K562 (cell line): Measurements from ENCODE around the gene RAI14. TPM values are rescaled to one million over a fixed set of nuclear protein-coding genes. Genes with fewer than 3 reads are reported as not detected.

Experiments
- ARID1B ChIP-seq: fragments of 450-650 bp; IDR thresholded peaks from 2 replicates; pipeline ENCODE4 v1.6.1; 2016; ENCODE audit warnings: antibody characterized with exemption, mild to moderate bottlenecking, inconsistent platforms
- CHD2 ChIP-seq: IDR thresholded peaks from 2 replicates; pipeline ENCODE4 v1.6.1; 2011; ENCODE audit warnings: low read depth, low read length
- CREB3 ChIP-seq: fragments of 450-650 bp; conservative IDR thresholded peaks from 2 replicates; pipeline ENCODE4 v1.6.1; 2016; ENCODE audit warnings: missing genetic modification characterization, low read depth, mild to moderate bottlenecking, missing compliant biosample characterization, moderate library complexity
- HDAC2 ChIP-seq: fragments of 450-650 bp; IDR thresholded peaks from 2 replicates; pipeline ENCODE4 v1.6.1; 2016; ENCODE audit warnings: mild to moderate bottlenecking
- HNRNPL ChIP-seq: fragments of 200-400 bp; formaldehyde crosslinking; IDR thresholded peaks from 2 replicates; pipeline ENCODE4 v1.6.1; 2017; ENCODE audit warnings: low read depth, mild to moderate bottlenecking, low read length
- JUND ChIP-seq, 2 experiments: IDR thresholded peaks; 2 replicates in 1 of 2; 3 replicates in 1 of 2; pipeline ENCODE4 v1.6.1; 2011; ENCODE audit warnings: borderline replicate concordance in 2 of 2, low read depth in 2 of 2, low read length in 2 of 2, improper control_type of control experiment in 1 of 2, missing biosample characterization in 1 of 2, missing genetic modification characterization in 1 of 2, missing genetic modification reagents in 1 of 2
- L3MBTL2 ChIP-seq: fragments of 450-650 bp; IDR thresholded peaks from 2 replicates; pipeline ENCODE4 v1.6.1; 2016; ENCODE audit warnings: mild to moderate bottlenecking, moderate library complexity
- NCOR1 ChIP-seq: fragments of 450-650 bp; IDR thresholded peaks from 2 replicates; pipeline ENCODE4 v1.6.1; 2016; ENCODE audit warnings: mild to moderate bottlenecking, moderate library complexity
- RAD21 ChIP-seq, 2 experiments: fragments of 250-450 bp in 1 of 2; fragments of 450-650 bp in 1 of 2; sonication (Bioruptor Pico) in 1 of 2; formaldehyde crosslinking in 1 of 2; IDR thresholded peaks in 1 of 2; conservative IDR thresholded peaks in 1 of 2; 2 replicates each; pipeline versions ENCODE4 v1.4.0 to v1.8.0; 2020 to 2022; ENCODE audit warnings: mild to moderate bottlenecking in 2 of 2, moderate library complexity in 1 of 2
- SIN3A ChIP-seq, 2 experiments: fragments of 150-350 bp in 1 of 2; IDR thresholded peaks; 2 replicates each; pipeline ENCODE4 v1.6.1; 2011 to 2016; ENCODE audit warnings: borderline replicate concordance in 2 of 2, low read depth in 2 of 2, low read length in 2 of 2, mild to moderate bottlenecking in 2 of 2, moderate library complexity in 2 of 2; ENCODE audit not compliant: control insufficient read depth in 1 of 2
- SMARCA4 ChIP-seq: fragments of 450-650 bp; IDR thresholded peaks from 2 replicates; pipeline ENCODE4 v1.6.1; 2016
- SPI1 ChIP-seq: IDR thresholded peaks from 2 replicates; pipeline ENCODE4 v1.6.1; 2011; ENCODE audit warnings: low read depth, low read length, control low read depth, borderline replicate concordance
- TARDBP ChIP-seq: fragments of 450-650 bp; IDR thresholded peaks from 2 replicates; pipeline ENCODE4 v1.6.1; 2016
- TOE1 ChIP-seq, 2 experiments: fragments of 450-650 bp in 1 of 2; sonication (generic) in 1 of 2; formaldehyde crosslinking in 1 of 2; IDR thresholded peaks; 2 replicates each; pipeline versions ENCODE4 v1.7.1 to v1.8.0; 2016 to 2022; ENCODE audit warnings: borderline replicate concordance in 2 of 2, mild to moderate bottlenecking in 2 of 2, antibody characterized with exemption in 1 of 2, inconsistent platforms in 1 of 2, low read depth in 1 of 2, missing genetic modification reagents in 1 of 2, moderate library complexity in 1 of 2
- ZBED1 ChIP-seq: IDR thresholded peaks from 2 replicates; pipeline ENCODE4 v1.6.1; 2014
- ZEB2 ChIP-seq: fragments of 450-650 bp; IDR thresholded peaks from 2 replicates; pipeline ENCODE4 v1.6.1; 2016
- ZKSCAN8 ChIP-seq: fragments of 200-800 bp; sonication (Bioruptor generic); IDR thresholded peaks from 2 replicates; pipeline ENCODE4 v1.6.1; 2016; ENCODE audit warnings: missing genetic modification characterization, missing compliant biosample characterization
- ZNF316 ChIP-seq: fragments of 450-650 bp; IDR thresholded peaks from 2 replicates; pipeline ENCODE4 v1.6.1; 2016
- polyA plus RNA-seq, 8 experiments: library from polyadenylated mRNA; depleted of rRNA in 4 of 8; stranded (reverse) in 5 of 8; unstranded in 3 of 8; fragments of >200 nt; fragmentation: Nextera tagmentation in 2 of 8; fragmentation: Illumina TruSeq in 1 of 8; extraction: Ambion mirVana in 2 of 8; extraction: Trizol in 1 of 8; gene quantifications; 2 replicates each; pipeline versions ENCODE4 v1.2.1 to v1.2.3, GENCODE V29; 2011 to 2014; ENCODE audit warnings: inconsistent platforms in 1 of 8, missing spikeins in 1 of 8
- total RNA-seq, 7 experiments: library from RNA; depleted of rRNA in 6 of 7; stranded (reverse); fragments of >200 nt in 6 of 7; fragmentation: Illumina TruSeq in 2 of 7; extraction: Trizol in 2 of 7; gene quantifications; 2 replicates each; pipeline versions ENCODE4 v1.2.1 to v1.2.3, GENCODE V29; 2011 to 2021; ENCODE audit warnings: low replicate concordance in 1 of 7
- TF ChIP-seq, protein P1 (sequence below): fragments of 450-650 bp; IDR thresholded peaks from 2 replicates; pipeline ENCODE4 v1.6.1; 2016; ENCODE audit warnings: missing biosample characterization, missing genetic modification characterization
- TF ChIP-seq, protein P2 (sequence below): fragments of 450-650 bp; IDR thresholded peaks from 2 replicates; pipeline ENCODE4 v1.6.1; 2017; ENCODE audit warnings: mild to moderate bottlenecking, moderate library complexity
- TF ChIP-seq, protein P3 (sequence below): fragments of 250-450 bp; sonication (Bioruptor Pico); IDR thresholded peaks from 2 replicates; pipeline ENCODE4 v1.5.0; 2021
- TF ChIP-seq, protein P4 (sequence below): fragments of 450-650 bp; IDR thresholded peaks from one replicate; pipeline ENCODE4 v1.6.1; 2018; ENCODE audit warnings: mild to moderate bottlenecking, moderate library complexity; ENCODE audit not compliant: partially characterized antibody

The RAI14 gene
- total and polyA plus RNA-seq, 9 of the 15 experiments (the other 6 are each of a cell fraction or from before 2014, with no cell fraction given), result 11.3 to 82.5 (median 34.8) TPM

DNA sequence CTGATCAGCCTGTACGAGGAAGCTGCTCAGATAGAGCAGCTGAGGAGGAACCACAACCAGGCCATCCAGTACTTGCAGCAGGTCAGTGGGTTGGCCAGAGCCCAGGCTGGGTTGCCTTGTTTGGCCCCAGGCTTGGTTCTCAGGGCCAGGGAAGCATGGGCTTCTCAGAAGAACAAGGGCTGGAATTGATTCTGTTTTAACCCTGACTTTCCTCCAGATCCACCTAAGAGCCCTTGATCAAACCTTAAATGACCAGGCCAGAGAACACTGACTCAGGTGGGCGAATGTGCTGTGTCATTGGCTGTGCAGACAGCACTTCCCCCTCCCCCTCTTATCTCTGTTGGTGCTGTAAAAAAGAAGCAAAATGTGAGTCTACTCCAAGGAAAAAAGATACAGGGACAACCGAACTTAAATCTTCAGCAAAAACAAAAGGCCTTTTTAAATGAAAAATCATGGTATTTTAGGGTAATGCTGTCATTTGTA lies 210.9 kb downstream of the RAI14 start (continued):
- TF ChIP-seq JUND (IDR thresholded peaks at IDR 0.05; ENCODE audit: borderline replicate concordance, low read depth, low read length), result peak; percentile 81
- TF ChIP-seq JUND (tag; IDR thresholded peaks at IDR 0.05; ENCODE audit: borderline replicate concordance, low read depth, low read length), result peak; percentile 80; the same call in 2 of the 3 replicates
- TF ChIP-seq, protein P1, sequence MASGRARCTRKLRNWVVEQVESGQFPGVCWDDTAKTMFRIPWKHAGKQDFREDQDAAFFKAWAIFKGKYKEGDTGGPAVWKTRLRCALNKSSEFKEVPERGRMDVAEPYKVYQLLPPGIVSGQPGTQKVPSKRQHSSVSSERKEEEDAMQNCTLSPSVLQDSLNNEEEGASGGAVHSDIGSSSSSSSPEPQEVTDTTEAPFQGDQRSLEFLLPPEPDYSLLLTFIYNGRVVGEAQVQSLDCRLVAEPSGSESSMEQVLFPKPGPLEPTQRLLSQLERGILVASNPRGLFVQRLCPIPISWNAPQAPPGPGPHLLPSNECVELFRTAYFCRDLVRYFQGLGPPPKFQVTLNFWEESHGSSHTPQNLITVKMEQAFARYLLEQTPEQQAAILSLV (tag), result peak; percentile 37; the same call in 1 of the 2 replicates
- no peak for TF ChIP-seq TARDBP
- 0 out of 2 replicates have a peak, but pooled peaks have one; percentile 52 for TF ChIP-seq TOE1 (IDR thresholded peaks at IDR 0.05; ENCODE audit: borderline replicate concordance)
- TF ChIP-seq TOE1 (CRISPR knock-in tag; IDR thresholded peaks at IDR 0.05; ENCODE audit: borderline replicate concordance, low read depth), result no peak
- no peak for TF ChIP-seq HNRNPL
- peak; percentile 99 for TF ChIP-seq ZNF316
- TF ChIP-seq NCOR1, result peak; percentile 76
- TF ChIP-seq SPI1, result peak; percentile 93
- peak; percentile 84; the same call in 1 of the 2 replicates for TF ChIP-seq ZEB2
- peak; percentile 89 for TF ChIP-seq ARID1B
- peak; percentile 95 for TF ChIP-seq CREB3
- TF ChIP-seq CHD2, result 0 out of 2 replicates have a peak, but pooled peaks have one; percentile 51
- TF ChIP-seq, protein P2, sequence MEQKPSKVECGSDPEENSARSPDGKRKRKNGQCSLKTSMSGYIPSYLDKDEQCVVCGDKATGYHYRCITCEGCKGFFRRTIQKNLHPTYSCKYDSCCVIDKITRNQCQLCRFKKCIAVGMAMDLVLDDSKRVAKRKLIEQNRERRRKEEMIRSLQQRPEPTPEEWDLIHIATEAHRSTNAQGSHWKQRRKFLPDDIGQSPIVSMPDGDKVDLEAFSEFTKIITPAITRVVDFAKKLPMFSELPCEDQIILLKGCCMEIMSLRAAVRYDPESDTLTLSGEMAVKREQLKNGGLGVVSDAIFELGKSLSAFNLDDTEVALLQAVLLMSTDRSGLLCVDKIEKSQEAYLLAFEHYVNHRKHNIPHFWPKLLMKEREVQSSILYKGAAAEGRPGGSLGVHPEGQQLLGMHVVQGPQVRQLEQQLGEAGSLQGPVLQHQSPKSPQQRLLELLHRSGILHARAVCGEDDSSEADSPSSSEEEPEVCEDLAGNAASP, result peak; percentile 59; the same call in 1 of the 2 replicates
- peak; percentile 58; the same call in 1 of the 2 replicates for TF ChIP-seq L3MBTL2
- TF ChIP-seq SIN3A (IDR thresholded peaks at IDR 0.05; ENCODE audit: borderline replicate concordance in 2 of 2, control insufficient read depth in 1 of 2, low read depth in 2 of 2, low read length in 2 of 2), result no peak
- no peak for TF ChIP-seq ZKSCAN8
- TF ChIP-seq, protein P3, sequence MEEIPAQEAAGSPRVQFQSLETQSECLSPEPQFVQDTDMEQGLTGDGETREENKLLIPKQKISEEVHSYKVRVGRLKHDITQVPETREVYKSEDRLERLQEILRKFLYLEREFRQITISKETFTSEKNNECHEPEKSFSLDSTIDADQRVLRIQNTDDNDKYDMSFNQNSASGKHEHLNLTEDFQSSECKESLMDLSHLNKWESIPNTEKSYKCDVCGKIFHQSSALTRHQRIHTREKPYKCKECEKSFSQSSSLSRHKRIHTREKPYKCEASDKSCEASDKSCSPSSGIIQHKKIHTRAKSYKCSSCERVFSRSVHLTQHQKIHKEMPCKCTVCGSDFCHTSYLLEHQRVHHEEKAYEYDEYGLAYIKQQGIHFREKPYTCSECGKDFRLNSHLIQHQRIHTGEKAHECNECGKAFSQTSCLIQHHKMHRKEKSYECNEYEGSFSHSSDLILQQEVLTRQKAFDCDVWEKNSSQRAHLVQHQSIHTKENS (CRISPR knock-in tag), result no peak
- peak; percentile 88 for TF ChIP-seq HDAC2
- TF ChIP-seq, protein P4, sequence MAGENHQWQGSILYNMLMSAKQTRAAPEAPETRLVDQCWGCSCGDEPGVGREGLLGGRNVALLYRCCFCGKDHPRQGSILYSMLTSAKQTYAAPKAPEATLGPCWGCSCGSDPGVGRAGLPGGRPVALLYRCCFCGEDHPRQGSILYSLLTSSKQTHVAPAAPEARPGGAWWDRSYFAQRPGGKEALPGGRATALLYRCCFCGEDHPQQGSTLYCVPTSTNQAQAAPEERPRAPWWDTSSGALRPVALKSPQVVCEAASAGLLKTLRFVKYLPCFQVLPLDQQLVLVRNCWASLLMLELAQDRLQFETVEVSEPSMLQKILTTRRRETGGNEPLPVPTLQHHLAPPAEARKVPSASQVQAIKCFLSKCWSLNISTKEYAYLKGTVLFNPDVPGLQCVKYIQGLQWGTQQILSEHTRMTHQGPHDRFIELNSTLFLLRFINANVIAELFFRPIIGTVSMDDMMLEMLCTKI, result no peak
- TF ChIP-seq ZBED1, result no peak
- 0 out of 4 replicates have a peak, but pooled peaks of 1 of the 2 experiments have one; percentile 14 for TF ChIP-seq RAD21 (CRISPR knock-in tag; conservative IDR thresholded peaks at IDR 0.05 in 1 of 2, IDR thresholded peaks at IDR 0.05 in 1 of 2)
- TF ChIP-seq SMARCA4, result peak; percentile 95
